GM20000 (cell line): ENCODE results near the gene PRCC.

Source experiments
- DNase-seq: peaks from one replicate; pipeline ENCODE4 v3.0.0; 2012; ENCODE audit warnings: low spot score
- TF ChIP-seq, protein P1 (sequence below): IDR thresholded peaks from 2 replicates; pipeline ENCODE4 v1.5.1; 2012; ENCODE audit warnings: mild to moderate bottlenecking, control low read depth; ENCODE audit errors: extremely low read depth, missing control alignments

PRCC gene

DNA sequence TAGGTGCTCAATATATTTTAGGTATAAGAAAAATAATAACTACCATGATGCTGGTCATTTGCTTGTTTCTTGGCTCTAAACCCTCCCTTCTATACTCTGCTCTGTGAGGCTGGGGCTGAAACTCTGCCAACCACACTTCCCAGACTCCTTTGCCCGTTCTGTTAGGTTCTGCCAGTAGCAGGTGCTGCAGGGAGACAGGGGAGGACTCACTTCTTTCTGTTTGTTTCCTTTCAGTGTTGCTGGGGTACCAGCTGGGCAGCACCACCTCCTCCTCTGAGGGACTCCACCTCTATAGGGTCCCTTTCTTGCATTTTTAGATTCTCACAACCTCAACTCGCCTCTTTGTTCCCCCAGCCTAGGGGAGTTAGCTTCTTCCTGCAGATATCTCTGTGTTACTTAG lies 66.3 kb downstream of the PRCC start:
- no peak for DNase-seq
- TF ChIP-seq, protein P1, sequence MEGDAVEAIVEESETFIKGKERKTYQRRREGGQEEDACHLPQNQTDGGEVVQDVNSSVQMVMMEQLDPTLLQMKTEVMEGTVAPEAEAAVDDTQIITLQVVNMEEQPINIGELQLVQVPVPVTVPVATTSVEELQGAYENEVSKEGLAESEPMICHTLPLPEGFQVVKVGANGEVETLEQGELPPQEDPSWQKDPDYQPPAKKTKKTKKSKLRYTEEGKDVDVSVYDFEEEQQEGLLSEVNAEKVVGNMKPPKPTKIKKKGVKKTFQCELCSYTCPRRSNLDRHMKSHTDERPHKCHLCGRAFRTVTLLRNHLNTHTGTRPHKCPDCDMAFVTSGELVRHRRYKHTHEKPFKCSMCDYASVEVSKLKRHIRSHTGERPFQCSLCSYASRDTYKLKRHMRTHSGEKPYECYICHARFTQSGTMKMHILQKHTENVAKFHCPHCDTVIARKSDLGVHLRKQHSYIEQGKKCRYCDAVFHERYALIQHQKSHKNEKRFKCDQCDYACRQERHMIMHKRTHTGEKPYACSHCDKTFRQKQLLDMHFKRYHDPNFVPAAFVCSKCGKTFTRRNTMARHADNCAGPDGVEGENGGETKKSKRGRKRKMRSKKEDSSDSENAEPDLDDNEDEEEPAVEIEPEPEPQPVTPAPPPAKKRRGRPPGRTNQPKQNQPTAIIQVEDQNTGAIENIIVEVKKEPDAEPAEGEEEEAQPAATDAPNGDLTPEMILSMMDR: no peak

DNA sequence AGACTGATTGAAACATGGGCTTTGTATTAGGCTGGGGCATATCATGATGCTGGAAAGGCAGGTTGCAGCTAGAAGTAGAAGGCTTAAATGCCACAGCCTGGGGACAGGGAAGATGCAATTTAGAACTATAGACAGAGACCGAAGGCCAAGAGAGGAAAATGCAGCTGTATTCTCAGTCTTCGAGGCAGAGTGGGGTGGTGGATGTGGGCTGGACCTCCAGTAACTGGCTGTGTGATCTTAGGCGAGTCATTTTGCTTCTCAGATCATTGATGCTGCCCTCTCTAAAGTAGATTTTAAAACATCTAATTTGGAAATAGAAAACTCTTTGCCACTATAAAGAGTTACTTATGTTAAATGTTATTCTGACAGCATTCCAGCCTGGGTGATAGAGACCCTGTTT lies 67.0 kb downstream of the PRCC start:
- TF ChIP-seq, protein P1: no peak
- no peak for DNase-seq

DNA sequence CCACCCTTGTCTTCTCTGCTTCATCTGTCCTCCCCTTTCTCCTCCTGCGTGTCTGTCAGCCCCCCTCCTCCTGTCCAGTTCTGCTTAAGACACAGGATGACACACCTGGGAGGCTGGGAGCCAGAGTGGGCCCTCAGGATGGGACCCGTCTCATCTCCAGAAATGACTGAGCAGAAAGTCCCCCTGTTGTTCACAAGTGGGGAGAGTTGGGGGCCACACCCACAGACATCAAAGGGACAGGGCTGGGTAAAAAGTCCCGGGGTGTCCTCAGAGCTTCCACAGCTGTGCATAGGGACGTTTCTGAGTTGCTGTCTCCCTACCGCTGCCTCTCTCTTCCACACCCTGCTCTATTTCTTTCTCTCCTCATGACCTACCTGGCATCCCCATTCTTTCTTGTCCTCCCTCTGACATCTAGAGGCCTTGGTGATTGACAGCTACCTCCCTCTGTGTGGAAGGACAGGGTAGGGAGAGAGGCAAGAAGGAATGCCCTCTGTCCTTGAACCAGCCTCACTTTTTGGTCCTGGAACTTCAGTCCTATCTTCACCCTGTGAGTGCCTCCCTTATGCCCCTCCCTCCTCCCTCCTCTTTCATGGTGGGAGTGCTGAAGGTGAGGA lies 68.8 kb downstream of the PRCC start:
- DNase-seq: peak; percentile 80
- TF ChIP-seq, protein P1: no peak

DNA sequence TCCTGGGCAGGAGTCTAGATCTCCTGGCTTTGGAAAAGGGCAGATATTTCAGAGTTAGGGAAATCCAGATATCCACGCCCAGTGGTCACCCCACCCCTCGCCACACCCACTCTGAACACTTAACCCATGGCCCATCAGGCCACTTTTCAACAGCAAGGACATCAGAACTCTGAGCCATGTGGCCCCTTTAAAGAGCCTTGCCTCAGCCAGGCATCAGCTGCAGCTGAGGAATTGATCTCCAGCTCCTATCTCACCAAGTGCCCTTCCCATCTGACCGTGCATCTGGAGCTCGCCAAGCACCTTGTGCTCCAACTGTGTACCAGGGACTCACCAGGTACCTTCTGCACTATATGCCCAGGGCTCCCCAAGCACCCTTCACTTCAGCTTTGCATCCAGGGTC lies 69.6 kb downstream of the PRCC start:
- no peak for DNase-seq
- TF ChIP-seq, protein P1: no peak

DNA sequence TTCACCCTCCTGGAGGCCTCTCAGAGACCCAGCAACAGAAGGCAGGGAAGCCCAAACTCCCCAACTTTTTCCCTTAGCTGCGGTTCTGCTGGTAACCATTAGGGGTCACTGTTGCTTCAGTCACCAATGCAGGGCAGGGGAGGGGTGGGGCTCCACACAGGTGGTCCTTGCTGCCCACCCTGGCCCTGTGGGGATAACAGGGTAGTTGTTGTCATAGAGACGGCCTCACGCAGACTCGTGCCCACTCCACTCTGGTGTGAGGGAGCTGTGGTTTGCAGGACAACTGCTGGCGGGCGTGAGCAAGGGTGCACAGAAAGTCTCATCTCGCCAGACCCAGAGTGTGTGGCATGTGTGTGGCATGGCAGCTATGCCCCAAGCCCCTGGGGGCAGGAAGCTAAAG lies 71.6 kb downstream of the PRCC start:
- TF ChIP-seq, protein P1: peak; percentile 82
- DNase-seq: peak; percentile 71

DNA sequence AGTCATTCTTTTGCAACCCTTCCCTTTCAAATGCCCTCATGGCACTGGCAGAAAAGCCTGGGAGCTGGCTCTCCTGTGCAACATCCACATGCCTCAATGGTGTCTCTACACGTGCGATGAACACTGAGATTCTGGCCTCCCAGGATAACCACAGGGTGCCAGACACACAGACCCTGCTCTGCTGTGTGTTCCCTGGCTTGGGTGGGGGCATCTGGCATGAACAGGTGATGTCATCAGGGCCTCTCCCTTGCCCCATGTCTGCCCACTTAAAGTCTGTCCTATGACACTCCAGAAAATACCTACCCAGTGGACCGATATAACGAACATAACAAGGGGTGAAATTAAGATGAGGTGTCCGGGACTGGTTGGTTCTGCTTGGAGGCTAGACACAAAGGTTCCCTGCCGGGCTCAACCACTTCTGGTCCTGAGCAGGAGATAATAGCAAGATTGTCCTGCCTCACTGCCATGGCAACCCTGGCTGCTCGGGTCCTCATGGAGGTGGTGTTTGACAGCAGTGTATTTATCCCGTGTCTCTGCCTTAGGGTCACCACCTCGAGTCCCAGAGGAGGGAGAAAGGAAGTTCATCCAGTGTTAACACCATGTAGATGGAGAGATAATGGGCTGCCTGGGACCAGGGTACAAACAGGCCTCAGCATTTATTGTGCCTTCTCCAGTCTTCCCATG lies 72.2 kb downstream of the PRCC start:
- TF ChIP-seq, protein P1: no peak
- DNase-seq: peak; percentile 14

DNA sequence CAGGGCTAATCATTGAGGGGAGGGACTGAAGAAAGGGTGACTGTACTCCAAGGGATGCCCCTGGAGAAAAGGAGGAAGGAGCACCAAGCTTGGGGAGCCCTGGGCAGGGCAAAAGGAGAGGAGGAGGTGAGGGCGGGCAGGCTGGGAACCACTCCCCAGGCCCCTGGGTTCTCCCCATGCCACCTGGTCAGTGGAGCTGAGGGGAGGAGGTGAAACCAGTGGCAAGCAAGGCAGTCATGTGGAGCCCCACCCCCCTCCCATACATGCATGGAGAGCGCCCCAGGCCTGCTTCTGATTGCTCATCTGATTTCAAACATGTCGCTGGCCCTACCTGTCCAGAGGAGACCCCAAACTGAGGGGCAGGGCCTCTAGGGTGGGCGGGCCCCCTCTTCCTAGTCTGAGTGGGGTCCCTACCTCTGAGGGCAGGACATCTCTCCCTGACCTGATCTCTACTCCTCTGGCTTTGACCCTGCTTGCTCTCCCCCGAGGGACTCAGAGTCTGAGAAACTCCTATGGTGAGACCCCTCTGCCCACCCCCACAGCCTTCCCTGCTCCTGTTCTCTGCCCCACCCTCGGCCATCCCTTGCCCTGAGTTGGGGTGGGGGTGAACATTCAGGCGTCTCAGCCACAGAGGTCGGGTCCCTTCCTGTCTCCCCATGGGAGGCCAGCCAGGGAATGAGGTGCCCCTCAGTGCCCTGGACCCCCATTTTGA lies 73.0 kb downstream of the PRCC start:
- DNase-seq: no peak
- TF ChIP-seq, protein P1: no peak
